ENCODE data around the gene IFI30.
A peak's percentile ranks its signal among the peaks of the same experiment; 100 is the strongest.

IFI30 gene

DNA sequence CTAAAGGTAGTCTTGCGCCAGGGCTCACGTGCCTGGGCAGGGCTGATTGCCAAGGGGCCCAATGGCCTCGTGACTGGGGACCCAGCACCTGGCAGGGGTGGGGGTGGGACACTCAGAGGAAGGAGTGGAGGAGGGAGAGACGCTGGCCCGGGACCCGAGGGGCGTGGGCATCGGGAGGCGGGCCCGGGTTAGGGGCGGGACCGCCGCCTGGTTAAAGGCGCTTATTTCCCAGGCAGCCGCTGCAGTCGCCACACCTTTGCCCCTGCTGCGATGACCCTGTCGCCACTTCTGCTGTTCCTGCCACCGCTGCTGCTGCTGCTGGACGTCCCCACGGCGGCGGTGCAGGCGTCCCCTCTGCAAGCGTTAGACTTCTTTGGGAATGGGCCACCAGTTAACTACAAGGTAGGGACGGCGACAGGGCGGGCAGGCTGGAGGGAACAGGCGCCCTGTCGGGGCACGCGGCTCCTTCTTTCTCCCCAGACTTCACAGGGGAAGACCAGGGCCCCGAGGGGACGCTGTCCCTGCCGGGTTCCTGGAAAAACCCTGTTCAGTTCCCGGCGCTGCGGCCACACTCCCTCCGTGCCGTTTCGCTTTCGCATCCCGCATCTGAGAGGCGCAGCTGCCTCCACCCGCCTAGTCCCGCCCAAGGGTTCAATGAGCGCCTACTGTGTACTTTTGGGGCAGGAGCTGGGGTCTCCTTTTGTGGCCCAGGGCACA lies at the start of gene IFI30:
Gene IFI30 (plus strand): TSS at position 242 of the 717 bp plus-strand sequence. CDS start 29 bp downstream, at position 271.
- peak; percentile 36 for DNase-seq

DNA sequence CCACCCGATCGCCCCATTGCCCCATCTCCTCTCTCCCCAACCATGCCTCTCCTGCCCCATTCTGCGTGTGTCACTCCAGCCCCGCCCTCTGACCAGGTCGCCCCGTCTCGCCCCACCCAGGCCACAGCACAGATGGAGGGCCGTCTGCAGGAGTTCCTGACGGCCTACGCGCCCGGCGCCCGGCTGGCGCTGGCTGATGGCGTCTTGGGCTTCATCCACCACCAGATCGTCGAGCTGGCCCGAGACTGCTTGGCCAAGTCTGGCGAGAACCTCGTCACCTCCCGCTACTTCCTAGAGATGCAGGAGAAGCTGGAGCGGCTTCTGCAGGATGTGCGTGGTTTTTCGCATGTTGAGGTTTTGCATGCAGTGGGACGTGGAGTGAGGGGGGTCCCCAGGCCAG lies 49.8 kb upstream of the IFI30 start:
- DNase-seq = no peak

DNA sequence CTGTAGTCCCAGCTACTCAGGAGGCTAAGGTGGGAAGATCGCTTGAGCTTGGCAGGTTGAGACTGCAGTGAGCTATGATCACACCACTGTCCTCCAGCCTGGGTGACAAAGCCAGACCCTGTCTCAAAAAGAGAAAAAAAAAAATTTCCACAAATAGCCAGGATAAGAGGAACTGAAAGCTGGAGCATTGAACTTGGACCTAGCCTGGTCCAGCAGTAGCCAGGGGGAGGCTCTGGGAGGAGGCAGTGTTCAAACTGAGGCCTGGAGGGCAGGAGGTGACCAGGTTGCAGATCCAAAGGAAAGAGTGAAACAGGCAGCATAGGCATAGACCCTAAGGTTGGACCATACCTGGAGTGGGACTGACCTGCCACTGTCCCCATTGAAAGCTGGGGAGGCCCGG lies 47.5 kb upstream of the IFI30 start:
- DNase-seq = no peak

DNA sequence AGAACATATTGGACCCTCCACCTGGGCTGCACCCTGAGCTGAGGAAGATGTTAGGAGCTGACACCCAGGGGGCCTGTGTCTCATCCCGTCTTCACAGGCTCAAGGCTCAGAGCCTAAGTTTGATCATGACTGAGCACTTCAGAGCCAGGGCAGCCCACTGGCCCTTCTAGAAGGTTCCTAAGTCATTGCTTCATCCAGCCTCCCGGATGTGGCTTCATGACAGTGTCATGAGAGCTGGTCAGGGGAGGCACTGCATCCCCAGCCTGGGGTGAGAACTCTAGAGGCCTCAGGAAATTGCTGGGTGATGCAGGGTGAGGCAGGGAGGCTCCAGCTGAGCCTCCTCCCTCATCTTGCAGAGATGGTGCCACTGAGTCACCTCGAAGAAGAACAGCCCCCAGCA lies 45.6 kb upstream of the IFI30 start:
- no peak for DNase-seq

DNA sequence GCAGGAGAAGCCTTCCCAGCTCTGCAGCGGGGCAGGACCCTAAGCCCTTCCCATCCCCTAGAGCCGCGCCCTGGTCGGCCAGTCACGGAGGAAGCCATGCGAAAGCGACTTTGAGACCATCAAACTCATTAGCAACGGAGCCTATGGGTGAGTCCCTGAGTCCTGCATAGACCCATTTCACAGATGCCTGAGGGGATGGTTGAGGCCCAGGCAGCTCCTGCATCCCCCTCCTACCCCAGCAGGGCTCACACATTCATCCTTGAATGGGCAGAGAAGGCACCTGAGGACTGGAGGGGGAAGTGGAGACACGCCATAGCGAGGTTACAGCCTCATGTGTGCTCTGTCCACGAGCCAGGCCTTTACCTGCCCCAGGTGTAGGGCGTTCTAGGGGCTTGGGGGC lies 44.8 kb upstream of the IFI30 start:
- DNase-seq = no peak

DNA sequence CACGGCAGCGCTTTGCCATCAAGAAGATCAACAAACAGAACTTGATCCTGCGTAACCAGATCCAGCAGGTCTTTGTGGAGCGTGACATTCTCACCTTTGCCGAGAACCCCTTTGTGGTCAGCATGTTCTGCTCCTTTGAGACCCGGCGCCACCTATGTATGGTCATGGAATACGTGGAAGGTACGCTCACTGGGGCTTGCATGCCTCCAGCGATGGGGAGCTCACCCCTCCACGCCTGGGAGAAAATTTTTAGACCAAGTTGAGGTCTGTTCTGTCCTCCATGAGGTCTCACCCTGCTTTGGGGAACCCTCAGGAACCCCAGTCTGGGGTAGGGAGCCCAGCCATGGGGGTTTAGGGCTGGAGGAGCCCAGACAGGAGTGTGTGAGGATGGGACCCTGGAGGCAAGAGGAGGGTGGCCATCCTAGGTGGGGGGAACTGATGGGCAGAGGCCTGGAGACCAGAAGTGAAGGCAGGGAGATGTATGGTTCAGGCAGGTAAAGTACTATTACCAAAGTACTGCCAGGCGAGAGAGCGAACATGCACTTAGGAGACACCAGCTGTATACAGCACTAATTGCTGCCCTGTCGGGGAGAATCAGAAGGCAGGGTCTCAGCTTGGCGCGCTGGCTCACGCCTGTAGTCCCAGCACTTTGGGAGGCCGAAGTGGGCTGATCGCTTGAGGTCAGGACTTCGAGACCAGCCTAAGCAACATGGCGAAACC lies 42.9 kb upstream of the IFI30 start:
- no peak for DNase-seq

DNA sequence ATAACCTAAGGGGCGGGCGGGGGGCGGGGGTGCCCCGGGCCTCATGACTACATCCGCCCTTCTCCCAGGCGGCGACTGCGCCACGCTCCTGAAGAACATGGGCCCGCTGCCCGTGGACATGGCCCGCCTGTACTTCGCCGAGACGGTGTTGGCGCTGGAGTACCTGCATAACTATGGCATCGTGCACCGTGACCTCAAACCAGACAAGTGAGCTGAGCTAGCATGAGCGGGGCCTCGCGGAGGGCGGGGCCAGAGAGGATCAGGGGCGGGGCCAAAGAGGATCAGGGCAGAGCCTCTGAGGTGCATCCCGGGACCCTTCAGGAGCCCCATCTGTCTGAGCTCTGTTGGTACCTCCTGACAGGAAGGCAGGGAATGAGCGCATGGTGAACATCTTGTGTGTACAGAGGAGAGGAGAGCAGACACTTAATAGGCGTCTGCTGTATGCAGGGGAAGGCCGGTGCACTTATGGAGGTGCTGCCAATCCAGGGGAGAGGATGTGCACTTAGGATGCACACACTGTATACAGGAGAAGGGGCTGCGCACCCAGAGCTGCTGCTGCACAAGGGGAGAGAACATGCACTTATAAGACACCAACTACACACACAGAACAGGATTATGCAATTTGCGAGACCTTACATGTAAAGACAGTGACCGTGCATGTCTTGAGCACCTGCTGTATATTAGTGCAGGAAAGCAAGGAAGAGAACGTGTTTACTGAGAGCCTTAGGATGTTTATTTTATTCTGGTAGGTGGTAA lies 41.6 kb upstream of the IFI30 start:
- DNase-seq = no peak

DNA sequence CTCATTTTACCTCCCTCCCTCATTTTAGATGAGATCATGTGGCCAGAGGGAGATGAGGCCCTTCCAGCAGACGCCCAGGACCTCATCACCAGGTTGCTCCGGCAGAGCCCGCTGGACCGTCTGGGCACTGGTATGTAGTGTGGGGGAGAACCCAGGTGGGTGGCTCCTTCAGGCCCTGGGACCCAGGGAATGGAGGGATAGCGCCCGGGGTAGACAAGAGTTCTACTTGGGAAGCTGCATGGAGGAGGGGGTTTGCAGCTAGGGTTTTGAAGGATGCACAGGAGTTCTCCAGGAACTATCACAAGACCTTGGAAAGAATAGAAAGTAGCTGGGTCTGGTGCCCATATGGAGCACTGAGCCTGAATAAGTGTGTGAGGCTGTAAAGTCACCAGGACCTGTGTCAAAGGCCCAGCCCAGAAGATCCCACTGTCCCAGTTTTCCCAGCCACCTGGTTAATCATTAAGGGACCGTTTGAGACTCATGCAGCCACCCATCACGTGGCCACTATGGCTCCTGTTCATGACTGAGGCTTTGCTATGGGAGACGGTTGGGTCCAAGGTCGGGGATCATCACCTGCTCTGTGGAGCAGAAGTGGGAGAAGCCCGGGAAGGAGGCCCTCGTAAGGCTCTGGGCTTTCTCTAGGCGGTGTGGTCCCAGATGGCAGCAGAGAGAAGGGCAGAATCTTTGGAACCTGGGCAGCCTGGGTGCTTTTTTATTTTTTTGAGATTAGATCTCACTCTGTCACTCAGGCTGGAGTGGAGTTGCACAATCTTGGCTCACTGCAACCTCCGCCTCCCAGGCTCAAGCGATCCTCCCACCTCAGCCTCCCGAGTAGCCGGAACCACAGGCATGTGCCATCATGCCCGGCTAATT lies 37.7 kb upstream of the IFI30 start:
- no peak for DNase-seq

DNA sequence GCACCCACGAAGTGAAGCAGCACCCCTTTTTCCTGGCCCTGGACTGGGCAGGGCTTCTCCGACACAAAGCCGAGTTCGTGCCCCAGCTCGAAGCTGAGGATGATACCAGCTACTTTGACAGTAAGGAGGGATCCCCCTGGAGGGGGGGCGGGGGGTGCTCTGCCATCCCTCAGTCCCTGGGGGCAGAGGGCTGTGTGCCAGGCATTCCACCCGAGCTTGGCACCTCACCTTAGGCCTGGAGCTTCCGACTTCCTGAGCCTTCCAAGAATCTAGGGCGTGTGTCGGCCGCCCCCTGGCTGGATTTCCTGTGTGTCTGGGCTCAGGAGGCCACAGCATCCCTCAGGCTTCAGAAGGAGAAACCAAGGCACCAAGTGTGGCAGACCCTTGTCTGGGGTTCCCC lies 36.4 kb upstream of the IFI30 start:
- no peak for DNase-seq

DNA sequence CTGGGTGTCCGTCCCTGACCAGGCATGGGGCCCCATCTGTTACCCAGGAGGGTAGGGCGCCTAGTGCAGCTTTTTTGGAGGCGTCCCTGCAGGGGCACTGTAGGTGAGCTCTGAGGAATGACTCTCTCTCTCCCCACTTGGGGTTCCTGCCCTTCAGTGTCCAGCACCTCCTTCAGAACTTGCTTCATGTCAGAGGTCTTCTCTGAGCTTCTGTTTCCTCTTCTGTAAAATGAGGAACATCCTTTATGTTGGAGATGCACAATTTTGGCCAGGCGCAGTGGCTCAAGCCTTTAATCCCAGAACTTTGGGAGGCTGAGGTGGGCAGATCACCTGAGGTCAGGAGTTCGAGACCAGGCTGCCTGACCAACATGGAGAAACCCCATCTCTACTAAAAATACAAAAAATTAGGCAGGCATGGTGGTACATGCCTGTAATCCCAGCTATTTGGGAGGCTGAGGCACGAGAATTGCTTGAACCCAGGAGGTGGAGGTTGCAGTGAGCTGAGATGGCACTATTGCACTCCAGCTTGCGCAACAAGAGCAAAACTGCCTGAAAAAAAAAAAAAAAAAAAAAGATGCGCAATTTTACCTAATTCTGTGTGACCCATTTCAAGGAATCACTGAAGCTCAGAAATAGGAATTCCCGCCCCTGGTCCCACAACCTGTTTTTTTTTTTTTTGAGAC lies 35.8 kb upstream of the IFI30 start:
- no peak for DNase-seq

DNA sequence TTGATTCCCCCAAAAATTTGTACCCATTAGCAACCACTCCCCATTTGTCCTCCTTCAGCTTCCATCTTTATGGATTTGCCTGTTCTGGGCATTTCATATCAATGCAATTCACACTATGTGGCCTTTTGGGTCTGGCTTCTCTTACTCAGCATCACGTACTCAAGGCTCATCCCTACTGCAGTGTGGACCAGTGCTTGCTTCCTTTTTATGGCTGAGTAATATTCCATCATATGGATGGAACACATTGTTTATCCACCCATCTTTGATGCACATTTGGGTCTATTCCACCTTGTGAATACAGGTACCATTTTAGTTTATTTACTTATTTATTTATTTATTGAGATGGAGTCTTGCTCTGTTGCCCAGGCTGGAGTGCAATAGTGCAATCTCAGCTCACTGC lies 33.1 kb upstream of the IFI30 start:
- DNase-seq = no peak

DNA sequence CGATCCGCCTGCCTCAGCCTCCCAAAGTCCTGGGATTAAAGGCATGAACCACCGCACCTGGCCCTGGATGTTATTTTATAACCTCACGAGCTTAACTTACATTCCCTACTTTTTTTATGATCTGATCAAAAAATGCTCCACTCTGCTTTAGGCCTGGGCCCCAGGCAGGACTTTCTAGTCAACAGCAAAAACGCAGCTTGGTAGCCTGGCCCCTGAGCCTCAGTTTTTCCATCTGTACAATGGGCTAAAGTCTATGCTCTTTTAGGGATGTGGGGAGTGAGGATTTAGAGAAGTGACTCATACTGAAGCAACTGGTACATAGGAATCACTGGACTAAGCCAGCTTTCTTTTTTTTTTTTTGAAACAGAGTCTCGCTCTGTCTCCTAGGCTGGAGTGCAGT lies 32.6 kb upstream of the IFI30 start:
- DNase-seq = no peak

DNA sequence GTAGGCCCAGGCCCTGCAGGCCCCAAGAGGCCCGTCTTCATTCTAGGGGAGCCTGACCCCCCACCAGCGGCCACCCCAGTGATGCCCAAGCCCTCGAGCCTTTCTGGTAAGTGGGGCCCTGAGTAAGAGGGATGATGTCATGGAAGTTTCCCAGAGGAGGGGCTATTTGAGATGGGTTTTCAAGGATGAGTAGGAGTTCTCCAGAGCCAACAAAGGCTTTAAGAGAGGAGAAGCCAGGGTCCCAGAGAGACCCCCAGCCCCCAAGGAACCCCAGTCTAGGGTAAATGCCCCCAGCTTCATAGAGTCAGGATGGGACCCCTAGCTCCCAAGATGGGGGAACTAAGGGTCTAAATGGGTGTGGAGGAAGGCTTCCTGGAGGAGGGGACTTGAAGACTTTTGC lies 29.7 kb upstream of the IFI30 start:
- DNase-seq = no peak

DNA sequence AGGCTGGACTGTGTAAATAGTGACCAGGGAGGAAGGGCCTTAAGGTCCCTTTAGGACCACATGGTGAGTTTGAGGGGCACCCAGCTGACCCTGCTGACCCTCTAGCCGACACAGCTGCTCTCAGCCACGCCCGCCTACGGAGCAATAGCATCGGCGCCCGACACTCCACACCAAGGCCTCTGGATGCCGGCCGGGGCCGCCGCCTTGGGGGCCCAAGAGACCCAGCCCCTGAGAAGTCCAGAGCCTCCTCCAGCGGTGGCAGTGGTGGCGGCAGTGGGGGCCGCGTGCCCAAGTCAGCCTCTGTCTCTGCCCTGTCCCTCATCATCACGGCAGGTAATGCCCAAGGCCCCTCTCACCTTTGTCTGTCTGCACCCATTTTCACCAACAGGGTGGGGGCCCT lies 29.3 kb upstream of the IFI30 start:
- no peak for DNase-seq

DNA sequence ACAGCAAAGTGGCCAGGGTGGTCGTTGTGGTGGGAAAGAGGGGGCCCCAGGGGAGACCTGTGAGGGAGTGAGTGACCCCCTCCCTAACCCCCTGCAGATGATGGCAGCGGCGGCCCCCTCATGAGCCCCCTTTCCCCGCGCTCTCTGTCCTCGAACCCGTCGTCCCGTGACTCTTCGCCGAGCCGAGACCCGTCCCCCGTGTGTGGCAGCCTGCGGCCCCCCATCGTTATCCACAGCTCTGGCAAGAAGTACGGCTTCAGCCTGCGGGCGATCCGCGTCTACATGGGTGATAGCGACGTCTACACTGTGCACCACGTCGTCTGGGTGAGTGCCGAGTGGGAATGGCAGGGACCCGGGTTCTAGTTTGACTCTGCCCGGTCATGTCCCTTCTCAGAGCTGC lies 28.7 kb upstream of the IFI30 start:
- DNase-seq = no peak

DNA sequence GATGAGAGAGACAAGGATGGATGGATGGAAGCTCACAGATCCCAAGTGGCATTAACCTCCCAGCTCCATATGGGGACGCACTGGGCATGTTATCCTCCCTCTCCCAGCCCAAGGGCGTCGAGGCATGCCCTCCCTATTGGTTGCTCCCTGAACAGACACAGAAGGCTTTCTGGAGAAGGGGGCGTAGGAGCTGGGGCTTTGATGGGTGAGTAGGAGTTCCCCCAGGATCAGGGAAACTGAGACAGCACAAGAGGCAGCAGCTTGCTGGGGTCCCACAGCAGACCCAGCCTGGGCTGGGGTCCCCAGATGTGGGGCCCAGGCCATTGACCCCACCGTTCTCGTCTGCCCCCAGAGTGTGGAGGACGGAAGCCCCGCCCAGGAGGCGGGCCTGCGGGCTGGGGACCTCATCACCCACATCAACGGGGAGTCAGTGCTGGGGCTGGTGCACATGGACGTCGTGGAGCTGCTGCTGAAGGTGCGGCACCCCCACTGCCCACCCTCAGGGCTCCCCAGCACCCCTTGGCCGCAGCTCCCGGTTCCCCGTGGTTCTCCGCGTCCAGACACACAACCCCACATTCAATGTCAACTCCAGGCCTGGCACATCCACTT lies 28.1 kb upstream of the IFI30 start:
- DNase-seq = no peak

DNA sequence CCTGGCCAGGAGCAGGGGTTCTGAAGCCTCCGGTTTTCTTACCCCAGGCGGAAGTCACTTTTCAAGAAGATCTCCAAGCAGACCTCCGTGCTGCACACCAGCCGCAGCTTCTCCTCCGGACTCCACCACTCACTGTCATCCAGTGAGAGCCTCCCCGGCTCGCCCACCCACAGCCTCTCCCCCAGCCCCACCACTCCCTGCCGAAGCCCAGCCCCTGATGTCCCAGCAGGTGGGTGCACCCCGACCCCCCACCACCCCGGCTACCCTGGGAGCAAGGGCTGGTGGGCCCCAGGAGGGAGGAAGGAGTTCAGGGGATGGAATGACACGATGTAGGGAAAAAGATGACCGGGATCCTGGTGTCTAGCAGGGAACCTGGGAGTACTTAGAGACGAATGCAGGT lies 26.2 kb upstream of the IFI30 start:
- DNase-seq = no peak

DNA sequence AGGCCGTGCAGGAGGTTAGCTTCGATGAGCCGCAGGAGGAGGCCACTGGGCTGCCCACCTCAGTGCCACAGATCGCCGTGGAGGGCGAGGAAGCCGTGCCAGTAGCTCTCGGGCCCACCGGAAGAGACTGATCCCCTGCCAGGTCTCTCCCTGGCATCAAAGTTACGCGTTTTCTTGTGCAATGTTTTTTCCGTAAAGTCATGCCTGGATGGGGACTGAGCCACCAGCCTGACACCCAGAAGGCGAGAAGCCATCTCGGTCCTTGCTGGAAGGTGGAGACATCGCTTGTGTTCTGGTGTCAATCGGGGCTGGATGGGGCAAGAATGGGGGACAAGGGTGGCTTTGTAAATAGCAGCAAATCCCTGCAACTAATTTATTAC lies 24.0 kb upstream of the IFI30 start:
- DNase-seq = no peak

DNA sequence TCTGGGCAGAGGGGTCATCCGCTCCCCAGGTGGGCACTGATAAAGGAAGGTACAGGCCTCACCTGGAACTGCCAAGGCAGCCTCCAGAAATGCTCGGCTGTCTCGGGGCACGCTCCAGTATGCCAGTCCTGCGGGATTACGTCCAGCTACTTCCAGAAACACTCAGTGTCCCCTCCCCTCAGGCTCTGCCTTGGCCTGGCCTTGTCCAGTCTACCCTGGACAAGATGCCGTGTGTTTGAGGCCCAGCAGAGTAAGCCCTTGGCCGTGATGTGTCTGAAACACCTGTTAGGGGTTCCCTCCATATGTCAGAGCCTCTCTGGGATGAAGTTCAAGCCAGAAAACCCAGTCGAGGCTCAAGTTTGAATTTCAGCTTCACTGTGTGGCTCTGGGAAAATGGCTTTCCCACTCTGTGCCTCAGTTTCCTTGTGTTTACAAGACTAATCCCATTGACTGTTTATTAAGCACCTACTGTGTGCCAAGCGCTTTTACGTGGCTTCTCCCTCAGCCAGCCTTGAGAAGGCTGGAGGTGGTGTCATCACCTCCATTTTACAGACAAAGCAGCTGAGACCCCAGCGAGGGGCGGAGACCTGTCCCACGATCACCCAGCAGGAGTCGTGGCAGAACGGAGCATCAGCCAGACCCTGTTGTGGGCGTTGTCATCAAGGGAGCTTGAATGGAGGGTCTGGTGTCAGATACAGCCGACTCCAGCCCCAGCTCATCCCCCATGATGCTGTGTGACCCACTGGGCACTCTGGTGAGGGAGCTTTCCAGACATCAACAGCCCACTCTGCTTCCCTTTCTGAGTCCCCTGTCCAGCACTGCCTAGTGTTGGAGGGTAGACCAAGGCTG lies 22.6 kb upstream of the IFI30 start:
- DNase-seq = no peak

DNA sequence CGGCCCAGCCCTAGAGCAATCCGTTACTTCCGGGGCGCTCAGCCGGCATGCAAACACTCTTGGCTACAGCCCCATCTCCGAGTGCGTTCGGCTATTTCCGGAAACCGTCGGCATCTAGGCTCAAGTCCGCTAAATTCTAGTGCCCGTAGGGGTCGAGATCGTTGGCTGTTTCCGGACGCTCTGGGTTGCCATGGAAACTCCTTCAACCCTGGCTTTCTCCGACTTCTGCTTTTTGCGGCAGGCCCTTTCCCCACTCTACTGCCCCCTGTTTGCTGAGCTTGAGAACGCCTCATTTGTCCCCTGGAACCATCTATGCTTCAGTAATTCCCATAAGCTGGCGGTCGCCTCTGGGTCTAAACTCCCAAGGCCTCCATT lies 21.2 kb upstream of the IFI30 start:
- peak; percentile 98 for DNase-seq

Measured in fibroblast of skin of right biceps (primary cell).